HEK293 (cell line): Measurements from ENCODE around the gene SLC9C1.

Experiments used
- CTCF ChIA-PET: fragments of 350-600 bp; formaldehyde crosslinking; extraction: SDS; loops from one replicate; lab custom pipeline; 2021; ENCODE audit warnings: antibody characterized with exemption; lab: Yijun Ruan, JAX
- POLR2A ChIA-PET: fragments of 300-600 bp; formaldehyde crosslinking; extraction: SDS; loops from one replicate; lab custom pipeline; 2020; ENCODE audit warnings: antibody characterized with exemption, inconsistent platforms; lab: Yijun Ruan, JAX
- H3K27ac ChIP-seq: fragments of 200-500 bp; sonication (Bioruptor generic); 2 replicates; pipeline ENCODE4 v1.5.1; 2014; ENCODE audit warnings: low read depth, low read length, control low read depth, inconsistent platforms; ENCODE audit errors: extremely low read depth
- H3K36me3 ChIP-seq, 2 experiments: fragments of 200-500 bp in 1 of 2; sonication (Bioruptor generic) in 1 of 2; 1 replicate in 1 of 2; 2 replicates in 1 of 2; pipeline ENCODE4 v1.5.1; 2014 to 2017; ENCODE audit warnings: inconsistent platforms in 2 of 2, low read length in 2 of 2; ENCODE audit not compliant: control insufficient read depth in 2 of 2, insufficient read depth in 1 of 2
- H3K4me1 ChIP-seq: fragments of 200-500 bp; sonication (Bioruptor generic); 2 replicates; pipeline ENCODE4 v1.5.1; 2014; ENCODE audit warnings: mild to moderate bottlenecking, low read length, inconsistent platforms; ENCODE audit not compliant: control insufficient read depth, insufficient read depth
- H3K4me3 ChIP-seq: 2 replicates; pipeline ENCODE4 v1.5.1; 2011; ENCODE audit warnings: low read depth, mild to moderate bottlenecking, control low read depth, low read length, moderate library complexity
- H3K9me3 ChIP-seq: fragments of 200-500 bp; sonication (Bioruptor generic); 2 replicates; pipeline ENCODE4 v1.5.1; 2014; ENCODE audit warnings: low read depth, low read length, inconsistent platforms; ENCODE audit not compliant: control insufficient read depth, insufficient read depth
- CTCF ChIP-seq: fragments of 450-650 bp; formaldehyde crosslinking; IDR thresholded peaks from 2 replicates; pipeline ENCODE4 v1.5.1; 2016; ENCODE audit warnings: missing biosample characterization, missing genetic modification characterization
- ELK4 ChIP-seq: IDR thresholded peaks from 2 replicates; pipeline ENCODE4 v1.6.1; 2011; ENCODE audit warnings: mild to moderate bottlenecking, low read depth, low read length, borderline replicate concordance
- GLIS1 ChIP-seq: fragments of 450-650 bp; formaldehyde crosslinking; IDR thresholded peaks from 2 replicates; pipeline ENCODE4 v1.5.1; 2016; ENCODE audit warnings: missing biosample characterization, missing genetic modification characterization
- KLF10 ChIP-seq: fragments of 450-650 bp; IDR thresholded peaks from 2 replicates; pipeline ENCODE4 v1.5.1; 2018; ENCODE audit warnings: missing biosample characterization, mild to moderate bottlenecking, missing genetic modification characterization
- SETDB1 ChIP-seq: IDR thresholded peaks from one replicate; pipeline ENCODE4 v1.6.1; 2017; ENCODE audit warnings: mild to moderate bottlenecking, low read length, moderate library complexity, mixed read lengths; ENCODE audit not compliant: insufficient read length
- SP3 ChIP-seq: fragments of 450-650 bp; formaldehyde crosslinking; IDR thresholded peaks from 2 replicates; pipeline ENCODE4 v1.5.1; 2016; ENCODE audit warnings: missing biosample characterization, missing genetic modification characterization
- SP7 ChIP-seq: fragments of 450-650 bp; formaldehyde crosslinking; IDR thresholded peaks from 2 replicates; pipeline ENCODE4 v1.5.1; 2016; ENCODE audit warnings: missing biosample characterization, missing genetic modification characterization
- ZBTB17 ChIP-seq: fragments of 450-650 bp; formaldehyde crosslinking; IDR thresholded peaks from 2 replicates; pipeline ENCODE4 v1.5.1; 2016; ENCODE audit warnings: missing biosample characterization, missing genetic modification characterization
- ZBTB21 ChIP-seq: fragments of 450-650 bp; formaldehyde crosslinking; IDR thresholded peaks from 2 replicates; pipeline ENCODE4 v1.5.1; 2017; ENCODE audit warnings: missing biosample characterization, missing genetic modification characterization
- ZBTB44 ChIP-seq: fragments of 450-650 bp; IDR thresholded peaks from 2 replicates; pipeline ENCODE4 v1.5.1; 2018; ENCODE audit warnings: missing biosample characterization, mild to moderate bottlenecking, missing genetic modification characterization
- ZBTB6 ChIP-seq: fragments of 450-650 bp; formaldehyde crosslinking; IDR thresholded peaks from 2 replicates; pipeline ENCODE4 v1.5.1; 2017; ENCODE audit warnings: missing biosample characterization, missing genetic modification characterization
- ZEB2 ChIP-seq: fragments of 450-650 bp; formaldehyde crosslinking; IDR thresholded peaks from 2 replicates; pipeline ENCODE4 v1.5.1; 2016; ENCODE audit warnings: missing biosample characterization, missing genetic modification characterization
- ZNF132 ChIP-seq: fragments of 450-650 bp; formaldehyde crosslinking; IDR thresholded peaks from 2 replicates; pipeline ENCODE4 v1.5.1; 2017; ENCODE audit warnings: missing biosample characterization, missing genetic modification characterization, borderline replicate concordance
- ZNF16 ChIP-seq: fragments of 450-650 bp; formaldehyde crosslinking; IDR thresholded peaks from 2 replicates; pipeline ENCODE4 v1.5.1; 2016; ENCODE audit warnings: low read depth, missing biosample characterization, missing genetic modification characterization
- ZNF2 ChIP-seq: fragments of 450-650 bp; formaldehyde crosslinking; IDR thresholded peaks from 2 replicates; pipeline ENCODE4 v1.5.1; 2016; ENCODE audit warnings: missing biosample characterization, missing genetic modification characterization
- ZNF211 ChIP-seq: fragments of 450-650 bp; formaldehyde crosslinking; IDR thresholded peaks from 2 replicates; pipeline ENCODE4 v1.5.1; 2016; ENCODE audit warnings: low read depth, missing biosample characterization, missing genetic modification characterization
- ZNF280C ChIP-seq: fragments of 450-650 bp; formaldehyde crosslinking; IDR thresholded peaks from 2 replicates; pipeline ENCODE4 v1.5.1; 2016; ENCODE audit warnings: missing biosample characterization, missing genetic modification characterization
- ZNF404 ChIP-seq: fragments of 450-650 bp; formaldehyde crosslinking; IDR thresholded peaks from 2 replicates; pipeline ENCODE4 v1.5.1; 2017; ENCODE audit warnings: missing biosample characterization, missing genetic modification characterization
- ZNF580 ChIP-seq: fragments of 450-650 bp; formaldehyde crosslinking; IDR thresholded peaks from 2 replicates; pipeline ENCODE4 v1.5.1; 2016; ENCODE audit warnings: missing biosample characterization, missing genetic modification characterization
- ZNF585B ChIP-seq: fragments of 450-650 bp; formaldehyde crosslinking; IDR thresholded peaks from 2 replicates; pipeline ENCODE4 v1.5.1; 2016; ENCODE audit warnings: missing biosample characterization, missing genetic modification characterization
- ZNF654 ChIP-seq: fragments of 450-650 bp; formaldehyde crosslinking; IDR thresholded peaks from 2 replicates; pipeline ENCODE4 v1.5.1; 2016; ENCODE audit warnings: low read depth, missing biosample characterization, missing genetic modification characterization
- ZNF660 ChIP-seq: fragments of 450-650 bp; IDR thresholded peaks from 2 replicates; pipeline ENCODE4 v1.5.1; 2018; ENCODE audit warnings: missing biosample characterization, mild to moderate bottlenecking, missing genetic modification characterization
- ZNF791 ChIP-seq: fragments of 450-650 bp; formaldehyde crosslinking; IDR thresholded peaks from 2 replicates; pipeline ENCODE4 v1.5.1; 2016; ENCODE audit warnings: missing biosample characterization, missing genetic modification characterization
- ZSCAN18 ChIP-seq: fragments of 450-650 bp; formaldehyde crosslinking; IDR thresholded peaks from 2 replicates; pipeline ENCODE4 v1.5.1; 2016; ENCODE audit warnings: missing biosample characterization, missing genetic modification characterization
- ZSCAN4 ChIP-seq: fragments of 450-650 bp; formaldehyde crosslinking; IDR thresholded peaks from 2 replicates; pipeline ENCODE4 v1.5.1; 2017; ENCODE audit warnings: missing biosample characterization, missing genetic modification characterization

SLC9C1 gene

GRCh38 chr3:112331851-112332250, 37.8 kb upstream of the SLC9C1 start:
- Histone ChIP-seq H3K36me3 (no peaks in the 10 kb centered on the region), H3K4me3 (no peak overlapping the region), H3K27ac (no peak overlapping the region), H3K4me1 (no peaks in the 10 kb centered on the region), H3K9me3 (no peaks in the 10 kb centered on the region)
- ChIA-PET CTCF (interaction anchor here (0.6 to 3.0 kb wide), 3 partner anchors 54 to 189 kb away, joined by 3 to 12 read pairs (median 3); no protein-coding TSS in a partner anchor), POLR2A (interaction anchor here (0.6 kb wide), 1 partner anchor 1377 kb away, joined by 3 read pairs; no protein-coding TSS in a partner anchor)
- TF ChIP-seq ZBTB17 (no peak), ZNF404 (tag by site-specific recombination) (no peak), ELK4 (no peak), SETDB1 (no peak), ZBTB21 (tag by site-specific recombination) (no peak), ZNF132 (tag by site-specific recombination) (no peak), ZNF791 (tag by site-specific recombination) (no peak), ZEB2 (tag by site-specific recombination) (no peak), ZBTB44 (tag by site-specific recombination) (no peak), ZNF2 (tag by site-specific recombination) (no peak), ZNF16 (tag by site-specific recombination) (no peak), ZSCAN4 (tag by site-specific recombination) (no peak)

- CTCF ChIA-PET: interaction anchor here (0.6 to 1.2 kb wide), 5 partner anchors 11 to 192 kb away, joined by 3 to 5 read pairs (median 4); no protein-coding TSS in a partner anchor
- TF ChIP-seq SP3 (tag by site-specific recombination) (no peak), KLF10 (tag by site-specific recombination) (no peak), ZNF654 (peak; percentile 79), GLIS1 (tag by site-specific recombination) (no peak), ZNF211 (no peak), ZBTB6 (tag by site-specific recombination) (no peak), ZNF580 (tag by site-specific recombination) (no peak), ZNF660 (tag by site-specific recombination) (no peak), CTCF (peak; percentile 34; the same call in 1 of the 2 replicates), ZNF280C (tag by site-specific recombination) (no peak), ZNF585B (tag by site-specific recombination) (no peak), SP7 (tag by site-specific recombination) (no peak), ZSCAN18 (tag by site-specific recombination) (no peak)
Observed at GRCh38 chr3:112327371-112327951, 33.4 kb upstream of the SLC9C1 start.

More at GRCh38 chr3:112327371-112327951, 33.4 kb upstream of the SLC9C1 start:
- H3K36me3 ChIP-seq: no peaks in the 10 kb centered on the region
- H3K4me1 ChIP-seq: no peaks in the 10 kb centered on the region
- H3K4me3 ChIP-seq: no peak overlapping the region
- H3K27ac ChIP-seq: no peak overlapping the region
- POLR2A ChIA-PET: no interaction called here
- no peaks in the 10 kb centered on the region for H3K9me3 ChIP-seq
